Panc1 (cell line): Measurements from ENCODE around the gene ZNF407. TPM values are rescaled to one million over a fixed set of nuclear protein-coding genes. Genes with fewer than 3 reads are reported as not detected.

Experiments
- ATAC-seq: fragments of 200-7000 bp; cut with Tn5 transposase; 2 replicates; pipeline ENCODE4 v1.9.1; 2020; ENCODE audit warnings: mild to moderate bottlenecking, moderate library complexity
- BruUV-seq: library from RNA; stranded (reverse); fragments of 400-500 nt; replicated peaks from 2 replicates; lab custom pipeline; 2021; lab: Mats Ljungman, UMichigan
- CTCF ChIA-PET: fragments of 300-600 bp; sonication (Branson Sonifier 250); formaldehyde crosslinking; loops from one replicate; lab custom pipeline; 2022; ENCODE audit warnings: antibody characterized with exemption; lab: Charles Lee
- POLR2A ChIA-PET: fragments of 300-600 bp; sonication (Branson Sonifier 250); formaldehyde crosslinking; loops from one replicate; lab custom pipeline; 2022; ENCODE audit warnings: antibody characterized with exemption; lab: Charles Lee
- DNase-seq: peaks from one replicate; pipeline ENCODE4 v3.0.0-alpha.2; 2010; ENCODE audit warnings: low read depth, low spot score
- H3K27ac ChIP-seq: 2 replicates; pipeline ENCODE4 v1.5.1; 2011; ENCODE audit warnings: mild to moderate bottlenecking, low read length, inconsistent platforms
- H3K27me3 ChIP-seq: fragments of 200-500 bp; sonication (Bioruptor generic); 2 replicates; pipeline ENCODE4 v1.6.0; 2014; ENCODE audit warnings: low read length, inconsistent platforms; ENCODE audit not compliant: control insufficient read depth, insufficient read depth
- H3K36me3 ChIP-seq: fragments of 200-500 bp; sonication (Bioruptor generic); 2 replicates; pipeline ENCODE4 v1.5.1; 2014; ENCODE audit warnings: inconsistent platforms, mild to moderate bottlenecking, low read length, moderate library complexity; ENCODE audit not compliant: control insufficient read depth, insufficient read depth
- H3K4me1 ChIP-seq: 2 replicates; pipeline ENCODE4 v1.5.1; 2011; ENCODE audit warnings: inconsistent platforms, mild to moderate bottlenecking, low read length, moderate library complexity; ENCODE audit not compliant: control insufficient read depth, insufficient read depth
- H3K4me3 ChIP-seq, 2 experiments: 2 replicates each; pipeline ENCODE4 v1.5.1; 2011 to 2012; ENCODE audit warnings: low read depth in 2 of 2, low read length in 2 of 2, mild to moderate bottlenecking in 2 of 2, inconsistent platforms in 1 of 2, moderate library complexity in 1 of 2
- H3K9me3 ChIP-seq: fragments of 200-500 bp; sonication (Bioruptor generic); 2 replicates; pipeline ENCODE4 v1.5.1; 2014; ENCODE audit warnings: low read depth, mild to moderate bottlenecking, inconsistent platforms, low read length, moderate library complexity; ENCODE audit not compliant: control insufficient read depth, insufficient read depth
- POLR2AphosphoS5 ChIP-seq: IDR thresholded peaks from 2 replicates; pipeline ENCODE4 v1.6.1; 2012; ENCODE audit warnings: mild to moderate bottlenecking, low read depth, low read length, moderate library complexity
- SIN3A ChIP-seq: IDR thresholded peaks from 2 replicates; pipeline ENCODE4 v1.6.1; 2012; ENCODE audit warnings: low read depth, mild to moderate bottlenecking, low read length, moderate library complexity, borderline replicate concordance; ENCODE audit not compliant: insufficient read depth
- TCF7L2 ChIP-seq: IDR thresholded peaks from 2 replicates; pipeline ENCODE4 v1.6.1; 2011; ENCODE audit warnings: mild to moderate bottlenecking, low read depth, low read length, inconsistent platforms
- in situ Hi-C: cut with HindIII; loops from 2 replicates; pipeline ENCODE4 v1.10.0; 2016; ENCODE audit warnings: low sequenced_read_pairs, low pct_unique_long_range_greater_than_20kb
- intact Hi-C: fragments of 100-400 bp; cut with micrococcal nuclease; formaldehyde crosslinking; loops from one replicate; pipeline ENCODE4 v1.10.0; 2022; ENCODE audit not compliant: unreplicated experiment
- total RNA-seq: library from RNA; stranded (reverse); gene quantifications from one replicate; pipeline ENCODE4 v1.2.1, GENCODE V29; 2021; ENCODE audit not compliant: unreplicated experiment
- TF ChIP-seq, protein P1 (sequence below), 2 experiments: IDR thresholded peaks; 2 replicates each; pipeline ENCODE4 v1.6.1; 2011 to 2012; ENCODE audit warnings: low read depth in 2 of 2, control low read depth in 1 of 2, low read length in 1 of 2, mild to moderate bottlenecking in 1 of 2, moderate library complexity in 1 of 2; ENCODE audit not compliant: insufficient read depth in 1 of 2
- TF ChIP-seq, protein P2 (sequence below): fragments of 450-650 bp; IDR thresholded peaks from 2 replicates; pipeline ENCODE4 v1.5.1; 2017; ENCODE audit warnings: mild to moderate bottlenecking

Gene ZNF407
- total RNA-seq, 1 experiment from 2014 or later, result 16.8 TPM

DNA sequence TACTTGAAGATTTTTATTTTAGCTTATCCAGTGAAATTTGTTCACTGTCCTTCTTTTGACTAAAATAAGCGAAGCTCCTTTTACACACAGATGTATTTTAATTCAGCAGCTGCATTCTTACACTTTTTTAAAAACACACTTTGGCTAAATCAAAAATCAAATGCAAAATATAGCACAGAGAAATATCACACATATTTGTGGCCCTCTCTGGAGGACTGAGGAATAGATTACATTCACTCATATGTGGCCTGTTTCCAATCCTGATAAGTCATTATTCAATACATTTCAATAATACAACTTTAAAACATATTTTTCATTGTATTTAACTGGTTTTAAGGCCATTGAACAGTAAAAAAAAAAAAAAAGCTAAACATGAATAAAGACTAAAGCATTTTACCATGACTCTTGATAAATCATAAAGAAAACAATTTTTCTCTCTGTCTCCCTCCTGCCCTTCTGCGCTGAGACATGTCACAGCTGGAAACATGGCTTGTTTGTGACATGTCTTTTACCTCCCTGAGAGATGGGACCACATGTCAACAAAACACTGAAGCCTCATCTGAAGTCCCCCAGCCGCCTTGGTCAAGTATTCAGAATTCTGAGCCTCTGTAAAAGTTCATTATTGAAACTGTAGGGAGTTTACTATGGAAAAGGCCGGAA is 221.0 kb downstream of the ZNF407 start:
- Histone ChIP-seq H3K27me3 (no peaks in the 10 kb centered on the region), H3K4me1 (no peaks in the 10 kb centered on the region), H3K27ac (no peak overlapping the region), H3K9me3 (no peaks in the 10 kb centered on the region), H3K36me3 (no peaks in the 10 kb centered on the region), H3K4me3 (no peak overlapping the region)
- intact Hi-C loops (no loop called here), in situ Hi-C loops (no loop called here)
- no peak for DNase-seq
- no peak for ATAC-seq
- POLR2A ChIA-PET, result no interaction called here
- TF ChIP-seq, protein P1, sequence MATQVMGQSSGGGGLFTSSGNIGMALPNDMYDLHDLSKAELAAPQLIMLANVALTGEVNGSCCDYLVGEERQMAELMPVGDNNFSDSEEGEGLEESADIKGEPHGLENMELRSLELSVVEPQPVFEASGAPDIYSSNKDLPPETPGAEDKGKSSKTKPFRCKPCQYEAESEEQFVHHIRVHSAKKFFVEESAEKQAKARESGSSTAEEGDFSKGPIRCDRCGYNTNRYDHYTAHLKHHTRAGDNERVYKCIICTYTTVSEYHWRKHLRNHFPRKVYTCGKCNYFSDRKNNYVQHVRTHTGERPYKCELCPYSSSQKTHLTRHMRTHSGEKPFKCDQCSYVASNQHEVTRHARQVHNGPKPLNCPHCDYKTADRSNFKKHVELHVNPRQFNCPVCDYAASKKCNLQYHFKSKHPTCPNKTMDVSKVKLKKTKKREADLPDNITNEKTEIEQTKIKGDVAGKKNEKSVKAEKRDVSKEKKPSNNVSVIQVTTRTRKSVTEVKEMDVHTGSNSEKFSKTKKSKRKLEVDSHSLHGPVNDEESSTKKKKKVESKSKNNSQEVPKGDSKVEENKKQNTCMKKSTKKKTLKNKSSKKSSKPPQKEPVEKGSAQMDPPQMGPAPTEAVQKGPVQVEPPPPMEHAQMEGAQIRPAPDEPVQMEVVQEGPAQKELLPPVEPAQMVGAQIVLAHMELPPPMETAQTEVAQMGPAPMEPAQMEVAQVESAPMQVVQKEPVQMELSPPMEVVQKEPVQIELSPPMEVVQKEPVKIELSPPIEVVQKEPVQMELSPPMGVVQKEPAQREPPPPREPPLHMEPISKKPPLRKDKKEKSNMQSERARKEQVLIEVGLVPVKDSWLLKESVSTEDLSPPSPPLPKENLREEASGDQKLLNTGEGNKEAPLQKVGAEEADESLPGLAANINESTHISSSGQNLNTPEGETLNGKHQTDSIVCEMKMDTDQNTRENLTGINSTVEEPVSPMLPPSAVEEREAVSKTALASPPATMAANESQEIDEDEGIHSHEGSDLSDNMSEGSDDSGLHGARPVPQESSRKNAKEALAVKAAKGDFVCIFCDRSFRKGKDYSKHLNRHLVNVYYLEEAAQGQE (IDR thresholded peaks at IDR 0.05; ENCODE audit: insufficient read depth in 1 of 2, low read depth in 2 of 2, low read length in 1 of 2), result no peak
- TF ChIP-seq TCF7L2 (no peak), SIN3A (no peak), POLR2AphosphoS5 (no peak)
- TF ChIP-seq, protein P2, sequence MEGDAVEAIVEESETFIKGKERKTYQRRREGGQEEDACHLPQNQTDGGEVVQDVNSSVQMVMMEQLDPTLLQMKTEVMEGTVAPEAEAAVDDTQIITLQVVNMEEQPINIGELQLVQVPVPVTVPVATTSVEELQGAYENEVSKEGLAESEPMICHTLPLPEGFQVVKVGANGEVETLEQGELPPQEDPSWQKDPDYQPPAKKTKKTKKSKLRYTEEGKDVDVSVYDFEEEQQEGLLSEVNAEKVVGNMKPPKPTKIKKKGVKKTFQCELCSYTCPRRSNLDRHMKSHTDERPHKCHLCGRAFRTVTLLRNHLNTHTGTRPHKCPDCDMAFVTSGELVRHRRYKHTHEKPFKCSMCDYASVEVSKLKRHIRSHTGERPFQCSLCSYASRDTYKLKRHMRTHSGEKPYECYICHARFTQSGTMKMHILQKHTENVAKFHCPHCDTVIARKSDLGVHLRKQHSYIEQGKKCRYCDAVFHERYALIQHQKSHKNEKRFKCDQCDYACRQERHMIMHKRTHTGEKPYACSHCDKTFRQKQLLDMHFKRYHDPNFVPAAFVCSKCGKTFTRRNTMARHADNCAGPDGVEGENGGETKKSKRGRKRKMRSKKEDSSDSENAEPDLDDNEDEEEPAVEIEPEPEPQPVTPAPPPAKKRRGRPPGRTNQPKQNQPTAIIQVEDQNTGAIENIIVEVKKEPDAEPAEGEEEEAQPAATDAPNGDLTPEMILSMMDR, result no peak
- CTCF ChIA-PET, result interaction anchor here (1.1 kb wide), 1 partner anchor 46 kb away, joined by 3 read pairs; no protein-coding TSS in a partner anchor
- BruUV-seq, result no TSS peak

DNA sequence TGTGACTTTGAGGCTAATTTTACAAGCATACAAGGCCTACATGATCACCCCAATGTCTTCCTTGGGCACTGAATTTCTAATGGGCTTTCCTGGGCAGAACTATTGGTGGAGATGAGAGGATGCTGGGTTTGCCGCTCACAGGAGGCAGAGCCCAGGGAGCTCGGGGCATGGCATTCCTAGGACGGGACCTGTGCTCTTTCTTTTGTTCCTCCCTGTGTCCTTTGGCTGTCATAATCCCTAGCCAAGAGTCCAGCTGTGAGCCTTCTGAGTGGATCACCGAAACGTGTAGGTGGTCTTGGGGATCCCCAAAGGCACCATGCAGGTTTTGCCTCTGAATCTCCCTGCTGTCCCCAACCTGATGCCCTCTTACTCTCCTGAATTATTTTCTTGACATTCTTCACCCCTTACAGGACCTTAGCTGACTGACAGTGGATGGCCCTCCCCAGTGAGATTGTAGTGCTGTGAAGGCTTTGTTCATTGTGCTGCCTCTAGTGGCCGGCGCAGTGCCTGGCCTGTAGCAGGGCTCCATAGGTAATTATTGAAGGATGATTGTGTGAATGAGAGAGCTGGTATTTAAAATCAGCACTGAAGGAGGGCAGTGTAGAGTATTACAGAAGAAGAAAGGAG is 221.9 kb downstream of the ZNF407 start:
- Histone ChIP-seq H3K4me1 (no peaks in the 10 kb centered on the region), H3K9me3 (no peaks in the 10 kb centered on the region), H3K27ac (no peak overlapping the region), H3K36me3 (no peaks in the 10 kb centered on the region), H3K27me3 (no peaks in the 10 kb centered on the region), H3K4me3 (no peak overlapping the region)
- POLR2A ChIA-PET, result no interaction called here
- intact Hi-C loops, result no loop called here
- in situ Hi-C loops, result no loop called here
- ATAC-seq (peak; percentile 97), DNase-seq (no peak)
- CTCF ChIA-PET, result interaction anchor here (1.1 kb wide), 1 partner anchor 47 kb away, joined by 3 read pairs; no protein-coding TSS in a partner anchor
- TF ChIP-seq, protein P1 (IDR thresholded peaks at IDR 0.05; ENCODE audit: insufficient read depth in 1 of 2, low read depth in 2 of 2, low read length in 1 of 2), result no peak
- TF ChIP-seq TCF7L2 (no peak), SIN3A (no peak)
- TF ChIP-seq, protein P2, result peak; percentile 87
- BruUV-seq, result no TSS peak
